SH-SY5Y (cell line): ENCODE results near the gene KCNAB2.

ENCODE experiments used
- GATA2 ChIP-seq: IDR thresholded peaks from 2 replicates; pipeline ENCODE4 v1.6.1; 2011; ENCODE audit warnings: mild to moderate bottlenecking, low read depth, low read length
- GATA3 ChIP-seq: IDR thresholded peaks from 2 replicates; pipeline ENCODE4 v1.6.1; 2011; ENCODE audit warnings: low read depth, mild to moderate bottlenecking, low read length, moderate library complexity

DNA sequence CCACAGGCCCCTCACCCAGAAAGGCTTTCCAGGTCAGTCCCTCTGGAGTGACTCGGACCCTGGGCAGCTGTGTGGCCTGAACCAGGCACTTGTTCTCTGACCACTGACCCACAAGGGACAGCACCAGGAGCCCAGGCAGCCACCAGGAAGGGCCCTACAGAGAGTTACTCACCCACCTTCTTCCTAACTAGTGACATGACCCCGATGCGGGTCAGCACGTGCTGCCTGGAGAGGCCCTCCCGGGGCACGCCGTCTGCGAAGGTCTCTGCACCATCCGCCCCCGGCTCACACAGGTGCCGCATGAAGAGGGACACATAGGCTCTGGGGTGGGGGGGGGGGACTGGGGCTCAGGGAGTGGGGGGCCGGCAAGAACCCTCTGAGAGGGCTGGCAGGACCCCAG lies 78.7 kb downstream of the KCNAB2 start:
- TF ChIP-seq GATA2 (no peak), GATA3 (no peak)
